GM12865 (cell line): ENCODE measurements around the gene COL11A1.
"Not testable (repeated sequence)": the region's sequence is repeated elsewhere in the genome, so short reads cannot be mapped to it uniquely, and the experiment has no call there.

Experiments used
- DNase-seq: peaks from one replicate; pipeline ENCODE4 v3.0.0; 2010; ENCODE audit warnings: low read depth
- H3K4me3 ChIP-seq: 2 replicates; pipeline ENCODE4 v1.5.1; 2011; ENCODE audit warnings: mild to moderate bottlenecking, low read depth, low read length, control low read depth
- CTCF ChIP-seq: IDR thresholded peaks from 2 replicates; pipeline ENCODE4 v1.5.1; 2011; ENCODE audit warnings: low read length, control low read depth, low read depth, inconsistent platforms; ENCODE audit not compliant: insufficient read depth; ENCODE audit errors: missing control alignments

The COL11A1 gene

GRCh38 chr1:102961549-102961948 lies 146.8 kb downstream of the COL11A1 start:
- no peak overlapping the region for H3K4me3 ChIP-seq
- TF ChIP-seq CTCF, result no peak
- no peak for DNase-seq

DNA sequence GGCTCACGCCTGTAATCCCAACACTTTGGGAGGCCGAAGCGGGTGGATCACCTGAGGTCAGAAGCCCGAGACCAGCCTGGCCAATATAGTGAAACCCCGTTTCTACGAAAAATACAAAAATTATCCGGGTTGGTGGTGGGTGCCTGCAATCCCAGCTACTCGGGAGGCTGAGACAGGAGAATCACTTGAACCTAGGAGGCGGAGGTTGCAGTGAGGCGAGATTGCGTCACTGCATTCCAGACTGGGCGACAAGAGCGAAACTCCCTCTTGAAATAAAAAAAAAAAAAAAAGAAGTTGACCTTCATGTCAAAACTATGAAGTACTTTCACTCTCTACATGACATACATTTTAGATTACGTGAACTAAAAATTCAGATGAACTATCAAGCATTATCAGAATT lies 153.7 kb downstream of the COL11A1 start:
- no peak for DNase-seq
- TF ChIP-seq CTCF, result no peak
- H3K4me3 ChIP-seq, result no peak overlapping the region

DNA sequence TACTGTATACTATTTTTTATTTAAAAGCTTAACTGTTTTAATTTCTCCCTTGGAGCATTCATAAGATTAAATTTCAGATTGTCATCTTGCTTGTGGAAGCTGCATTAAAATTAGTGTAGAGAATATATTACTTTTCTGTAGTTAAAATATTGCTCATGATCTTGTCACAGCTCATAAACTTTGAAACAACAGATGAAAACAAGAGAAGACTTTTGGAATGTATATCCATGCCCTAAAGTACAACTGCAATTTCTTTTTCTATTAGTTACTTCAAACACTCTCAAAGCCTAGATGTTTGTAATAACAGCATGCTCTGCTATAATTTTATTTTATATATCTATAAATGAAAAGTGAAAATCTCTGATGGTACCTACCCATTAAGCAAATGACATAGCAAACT lies 155.9 kb downstream of the COL11A1 start:
- TF ChIP-seq CTCF, result no peak
- DNase-seq, result no peak
- H3K4me3 ChIP-seq, result no peak overlapping the region

- H3K4me3 ChIP-seq, result no peak overlapping the region
- no peak for TF ChIP-seq CTCF
Observed at GRCh38 chr1:102942324-102942723, 166.0 kb downstream of the COL11A1 start.

GRCh38 chr1:102941366-102941947 lies 166.9 kb downstream of the COL11A1 start:
- DNase-seq, result no peak
- no peak overlapping the region for H3K4me3 ChIP-seq
- no peak for TF ChIP-seq CTCF

More at GRCh38 chr1:102942324-102942723, 166.0 kb downstream of the COL11A1 start:
- no peak for DNase-seq

DNA sequence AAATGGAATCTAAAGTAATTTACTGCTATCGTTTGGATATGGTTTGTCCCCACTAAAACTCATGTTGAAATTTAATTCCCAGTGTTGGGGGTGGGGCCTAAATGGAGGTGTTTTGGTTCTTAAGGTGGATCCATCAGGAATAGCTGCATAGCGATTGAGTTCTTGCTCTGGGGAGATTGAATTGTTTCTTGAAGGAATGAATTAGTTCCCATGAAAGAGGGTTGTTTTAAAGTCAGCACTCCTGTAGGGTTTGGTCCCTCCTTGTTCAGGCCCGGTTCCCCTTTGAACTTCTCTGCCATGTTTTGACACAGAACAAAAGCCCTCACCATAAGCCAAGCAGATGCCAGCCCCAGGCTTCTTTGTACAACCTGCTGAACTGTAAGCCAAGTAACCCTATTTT lies 170.9 kb downstream of the COL11A1 start:
- no peak overlapping the region for H3K4me3 ChIP-seq
- no peak for TF ChIP-seq CTCF
- DNase-seq, result no peak

GRCh38 chr1:102933362-102933761 lies 175.0 kb downstream of the COL11A1 start:
- not testable (repeated sequence) for DNase-seq, H3K4me3 ChIP-seq
